Raji (cell line): ENCODE results near the gene CCDC185.

Experiments used
- POLR2A ChIP-seq: IDR thresholded peaks from 2 replicates; pipeline ENCODE4 v1.6.1; 2011; ENCODE audit warnings: low read depth, low read length, control low read depth; ENCODE audit not compliant: insufficient read depth

Gene CCDC185

DNA sequence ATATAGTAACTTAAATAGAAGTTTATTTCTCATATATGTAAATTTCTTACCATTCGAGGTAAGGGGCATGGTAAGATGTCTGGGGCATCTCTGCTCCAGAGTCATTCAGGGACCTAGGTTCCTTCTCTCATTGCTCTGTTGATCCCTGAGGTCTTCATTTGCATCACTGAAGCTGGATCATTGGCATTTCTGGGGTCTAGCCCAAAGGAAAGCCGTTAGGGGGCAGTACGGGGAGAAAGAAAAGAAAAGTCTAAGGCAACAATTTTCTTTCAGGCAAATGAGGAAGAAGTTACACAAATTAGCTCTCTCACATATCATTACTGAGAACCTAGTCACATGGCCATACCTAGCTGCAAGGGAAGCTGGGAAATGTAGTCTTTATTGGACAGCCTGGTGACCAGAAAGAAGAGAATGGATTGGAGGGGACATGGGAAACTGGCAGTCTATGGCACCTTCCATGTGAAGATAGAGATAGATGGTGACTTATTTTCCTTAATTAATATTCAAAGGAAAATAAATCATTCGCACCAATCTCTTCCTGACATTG lies 19.1 kb upstream of the CCDC185 start:
- TF ChIP-seq POLR2A = no peak

DNA sequence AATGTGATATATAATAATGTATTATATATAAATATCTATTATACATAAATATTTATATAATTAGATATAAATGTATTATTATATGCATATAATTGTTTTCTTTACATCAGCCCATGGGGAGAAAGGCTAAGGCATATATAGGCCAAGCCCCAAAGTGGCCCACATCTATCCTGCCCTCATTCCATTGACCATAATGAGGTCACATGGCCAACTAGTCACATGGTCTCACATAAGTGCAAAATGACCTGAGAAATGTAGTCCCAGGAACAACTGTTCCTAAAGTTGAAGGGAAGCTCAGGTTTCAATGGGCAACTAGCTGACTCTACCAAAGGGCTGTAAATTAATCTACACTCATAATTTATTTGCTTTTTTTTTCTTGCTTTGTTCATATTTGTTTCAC lies 14.5 kb upstream of the CCDC185 start:
- TF ChIP-seq POLR2A = no peak

DNA sequence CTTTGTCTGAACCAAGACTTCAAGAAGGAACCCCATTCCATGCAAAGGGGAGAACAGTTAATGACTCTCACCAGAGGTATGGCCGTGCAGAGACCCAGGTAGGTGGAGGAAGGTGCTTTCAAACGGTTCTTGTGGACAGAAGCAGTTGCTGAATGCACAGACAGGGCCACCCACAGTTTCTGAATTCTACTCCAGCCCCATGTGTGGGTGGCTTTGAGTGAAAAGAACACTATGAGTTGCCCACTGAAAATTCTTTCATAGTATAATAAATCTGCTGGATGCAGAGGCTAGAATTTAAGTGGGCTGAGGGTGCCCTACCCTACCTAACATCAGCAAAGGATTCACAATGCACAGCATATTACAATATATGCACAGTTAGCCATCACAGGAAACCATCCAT lies 7.2 kb upstream of the CCDC185 start:
- TF ChIP-seq POLR2A = no peak

DNA sequence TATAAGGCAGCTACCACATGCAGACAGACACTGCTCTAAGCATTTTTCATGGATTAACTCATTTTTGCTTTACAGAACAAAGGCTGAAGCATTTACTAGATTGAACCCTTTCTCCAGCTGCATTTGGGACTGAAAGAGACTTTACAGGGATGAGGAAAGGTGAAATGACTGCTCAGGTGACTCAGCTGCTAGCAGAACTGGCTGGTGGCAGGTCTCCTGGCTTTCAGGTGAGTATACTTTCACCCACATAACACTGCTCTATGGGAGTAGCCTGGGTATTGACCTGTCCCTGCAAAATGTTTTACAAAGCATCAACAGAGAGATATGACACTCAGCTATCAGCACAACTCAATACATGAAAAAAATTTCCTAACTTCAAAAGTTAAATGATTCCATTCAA lies 2.6 kb upstream of the CCDC185 start:
- no peak for TF ChIP-seq POLR2A

DNA sequence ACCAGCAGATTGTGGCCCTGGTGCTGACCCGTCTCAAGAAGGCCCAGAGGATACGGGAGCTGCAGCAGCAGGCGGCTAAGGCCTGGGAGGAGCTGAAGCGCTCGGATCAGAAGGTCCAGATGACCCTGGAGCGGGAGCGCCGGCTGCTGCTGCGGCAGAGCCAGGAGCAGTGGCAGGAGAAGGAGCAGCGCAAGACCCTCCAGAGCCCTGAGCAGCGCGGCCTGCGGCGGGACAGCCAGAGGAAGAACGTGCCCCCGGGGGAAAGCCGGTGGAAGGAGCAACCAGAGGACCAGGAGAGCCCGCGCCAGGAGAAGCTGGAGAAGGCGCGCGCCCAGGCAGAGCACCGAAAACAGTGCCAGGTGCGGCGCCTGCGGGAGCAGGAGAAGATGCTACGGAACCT lies 1.0 kb downstream of the CCDC185 start:
- TF ChIP-seq POLR2A = no peak

DNA sequence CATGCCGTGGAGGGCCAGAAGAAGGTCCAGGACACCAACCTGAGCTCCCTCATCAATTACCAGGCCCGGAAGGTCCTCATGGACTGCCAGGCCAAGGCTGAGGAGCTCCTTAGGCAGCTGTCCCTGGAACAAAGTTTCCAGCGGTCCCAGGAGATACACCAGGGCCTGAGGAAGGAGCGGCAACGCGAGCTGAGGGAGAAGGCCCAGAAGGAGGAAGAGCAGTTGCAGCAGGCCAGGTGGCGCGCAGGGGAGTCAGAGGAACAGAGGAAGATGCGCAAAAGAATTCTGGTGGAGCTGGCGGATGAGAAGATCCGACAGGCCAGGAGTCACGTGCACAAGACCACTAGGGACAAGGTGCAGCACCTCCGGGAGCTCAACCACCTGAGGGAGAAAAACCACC lies 1.5 kb downstream of the CCDC185 start:
- no peak for TF ChIP-seq POLR2A

DNA sequence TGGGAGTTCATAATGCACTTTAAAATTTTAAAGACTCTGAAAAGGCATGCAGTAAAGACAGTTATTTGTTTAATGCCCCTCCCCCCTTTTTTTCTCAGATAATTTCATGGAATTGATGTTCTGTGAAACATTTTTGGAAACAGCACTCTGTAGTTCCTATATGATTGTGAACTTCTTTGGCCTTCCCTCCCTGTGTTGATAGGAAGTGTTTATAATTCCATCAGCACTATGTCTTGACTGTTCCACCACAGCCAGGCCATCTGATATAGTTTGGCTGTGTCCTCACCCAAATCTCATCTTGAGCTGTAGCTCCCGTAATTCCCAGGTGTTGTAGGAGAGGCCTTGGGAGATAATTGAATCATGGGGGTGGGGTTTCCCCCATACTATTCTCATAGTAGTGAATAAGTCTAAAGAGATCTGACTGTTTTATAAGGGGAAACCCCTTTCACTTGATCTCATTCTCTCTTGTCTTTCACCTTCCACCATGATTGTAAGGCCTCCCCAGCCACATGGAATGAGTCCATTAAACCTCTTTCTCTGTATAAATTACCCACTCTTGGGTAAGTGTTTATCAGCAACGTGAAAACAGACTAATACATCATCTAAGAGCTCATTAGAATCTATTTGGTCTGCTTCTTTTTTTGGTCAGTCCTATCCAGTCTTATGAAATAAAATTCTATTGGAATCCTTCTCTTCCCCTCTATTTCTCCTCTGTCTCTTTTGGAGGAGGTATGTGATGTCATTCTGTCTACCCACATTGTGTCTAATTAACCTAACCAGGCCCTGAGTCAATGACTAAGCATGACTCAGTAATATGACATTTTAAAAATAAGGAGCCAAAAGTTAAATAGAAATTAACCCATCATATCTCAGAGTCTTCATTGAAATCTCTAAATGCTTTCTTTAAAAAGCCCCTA lies 8.9 kb downstream of the CCDC185 start:
- no peak for TF ChIP-seq POLR2A

DNA sequence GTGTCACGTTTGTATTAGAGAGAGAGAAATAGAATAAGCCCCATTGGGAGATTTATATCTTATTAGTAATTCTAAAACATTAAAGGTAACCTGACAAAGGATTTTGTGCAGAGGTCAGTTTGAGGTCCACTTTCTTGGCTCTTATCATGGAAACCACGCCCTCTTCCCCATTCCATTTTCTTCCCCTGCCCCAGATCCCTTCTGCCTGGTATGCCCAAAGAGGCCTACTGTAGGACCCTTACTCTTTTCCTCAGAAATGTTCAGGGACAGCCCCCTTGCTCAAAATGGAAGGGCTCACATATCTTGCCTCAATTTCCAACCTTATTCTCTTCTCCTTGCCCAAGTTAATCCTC lies 9.6 kb downstream of the CCDC185 start:
- TF ChIP-seq POLR2A = no peak

DNA sequence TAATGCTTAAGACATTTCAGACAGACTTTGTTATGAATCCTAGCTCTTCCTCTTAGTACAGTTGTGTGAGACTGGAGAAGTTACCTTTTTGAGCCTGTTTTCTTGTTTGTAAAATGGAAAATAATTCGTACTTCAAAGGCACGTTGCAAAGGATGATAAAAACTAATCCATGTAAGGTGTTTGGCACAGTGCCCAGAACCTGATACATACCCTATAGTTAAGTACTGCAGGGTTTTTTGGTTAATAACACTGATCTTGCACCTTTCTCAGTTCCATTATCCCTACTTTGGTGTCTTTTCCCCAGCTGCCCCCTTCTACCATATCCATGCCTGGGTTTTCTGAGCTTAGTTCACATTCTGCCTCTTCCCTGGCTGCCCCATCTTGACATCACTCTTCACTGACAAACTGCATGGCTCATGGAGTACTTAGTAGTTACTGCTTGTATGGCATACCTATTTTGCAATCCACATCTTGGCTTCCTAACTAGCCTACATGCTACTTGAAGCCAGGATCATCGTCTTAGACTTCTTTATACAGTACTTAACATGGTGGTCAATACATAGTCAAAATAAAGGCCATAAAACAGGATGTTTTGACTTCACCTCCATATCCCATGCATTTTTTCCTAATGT lies 10.1 kb downstream of the CCDC185 start:
- TF ChIP-seq POLR2A = no peak

DNA sequence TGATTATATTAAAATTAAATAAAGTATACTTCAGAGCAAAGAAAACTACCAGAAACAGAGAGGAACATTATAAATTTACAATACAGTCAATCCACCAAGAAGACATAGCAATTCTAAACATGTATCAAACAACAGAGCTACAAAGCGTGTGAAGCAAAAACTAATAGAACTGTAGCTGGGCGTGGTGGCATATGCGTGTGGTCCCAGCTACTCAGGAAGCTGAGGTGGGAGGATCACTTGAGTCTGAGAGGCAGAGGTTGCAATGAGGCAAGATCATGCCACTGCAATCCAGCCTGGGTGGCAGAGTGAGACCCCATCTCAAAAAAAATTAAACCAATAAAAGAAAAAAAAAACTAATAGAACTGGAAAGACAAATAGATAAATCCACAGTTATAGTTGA lies 12.3 kb downstream of the CCDC185 start:
- no peak for TF ChIP-seq POLR2A

DNA sequence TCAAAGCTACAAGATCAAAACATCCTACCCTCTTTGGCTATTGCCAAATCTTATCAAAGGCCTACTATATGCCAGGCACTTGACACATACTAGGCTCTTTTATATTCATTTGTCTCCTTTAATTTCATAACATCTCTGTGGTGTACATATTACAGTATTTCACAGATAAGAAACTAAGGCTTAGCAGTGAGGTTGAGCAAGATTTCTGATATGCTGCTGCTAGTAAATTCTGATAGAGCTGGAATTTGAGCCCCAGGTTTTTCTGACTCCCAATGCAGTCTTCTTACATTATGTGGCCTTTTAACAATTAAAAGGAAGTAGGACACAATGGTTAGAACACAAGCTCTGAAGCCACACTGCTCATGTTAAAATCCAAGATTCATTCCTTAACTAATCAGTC lies 16.8 kb downstream of the CCDC185 start:
- no peak for TF ChIP-seq POLR2A

DNA sequence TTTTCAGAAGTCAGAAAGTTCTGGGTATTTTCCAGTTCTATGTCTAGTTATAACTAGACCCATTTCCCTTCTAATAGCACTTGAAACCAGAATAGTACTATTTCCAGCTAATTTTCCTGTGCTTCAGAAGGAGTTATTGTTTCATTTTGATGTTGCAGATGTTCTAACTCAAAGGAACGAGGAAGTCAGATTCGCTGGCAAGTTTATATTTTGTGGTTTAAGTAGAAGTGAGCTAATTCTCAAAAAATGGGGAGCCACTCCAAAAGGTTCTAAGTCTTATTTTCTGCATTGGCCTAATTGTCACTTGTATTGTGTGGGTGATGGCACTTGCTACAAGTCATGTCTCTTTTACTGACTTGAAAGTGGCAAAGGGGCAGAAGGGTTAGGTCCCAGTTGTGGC lies 18.1 kb downstream of the CCDC185 start:
- no peak for TF ChIP-seq POLR2A

DNA sequence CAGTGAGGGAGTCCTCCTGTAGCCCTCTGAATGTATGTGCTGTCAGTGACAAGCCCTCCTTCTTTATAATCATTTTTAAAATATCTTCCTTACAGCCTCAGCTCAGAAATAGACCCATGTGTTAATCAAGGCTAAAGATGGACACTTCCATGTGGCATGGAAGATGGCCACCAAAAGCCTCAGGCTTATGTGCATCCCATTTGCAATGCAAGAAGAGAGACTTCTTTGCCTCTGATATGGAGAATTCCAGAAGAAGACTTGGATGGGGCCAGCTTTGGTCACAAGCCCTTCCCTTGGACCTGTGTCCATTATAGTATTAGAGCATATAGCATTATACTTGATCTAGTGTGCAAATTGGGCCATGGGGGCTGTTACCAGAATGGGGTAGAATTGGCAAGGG lies 18.5 kb downstream of the CCDC185 start:
- no peak for TF ChIP-seq POLR2A

DNA sequence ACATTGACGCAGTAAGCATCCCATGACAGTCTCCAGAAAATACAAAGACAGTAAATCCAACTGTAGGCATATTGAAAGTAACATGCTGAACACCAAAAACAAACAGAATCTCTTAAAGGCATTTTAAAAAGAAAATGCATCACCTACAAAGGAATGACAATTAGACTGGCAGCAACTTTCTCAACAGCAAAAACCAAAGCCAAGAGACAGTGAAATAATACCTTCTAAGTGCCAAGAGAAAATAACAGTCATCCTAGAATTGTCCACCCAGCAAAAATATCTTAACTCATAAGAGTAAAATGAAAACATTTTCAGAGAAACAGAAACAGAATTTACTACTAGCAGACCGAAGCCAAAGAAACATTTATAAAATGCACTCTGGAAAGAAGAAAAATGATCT lies 20.0 kb downstream of the CCDC185 start:
- TF ChIP-seq POLR2A = no peak

DNA sequence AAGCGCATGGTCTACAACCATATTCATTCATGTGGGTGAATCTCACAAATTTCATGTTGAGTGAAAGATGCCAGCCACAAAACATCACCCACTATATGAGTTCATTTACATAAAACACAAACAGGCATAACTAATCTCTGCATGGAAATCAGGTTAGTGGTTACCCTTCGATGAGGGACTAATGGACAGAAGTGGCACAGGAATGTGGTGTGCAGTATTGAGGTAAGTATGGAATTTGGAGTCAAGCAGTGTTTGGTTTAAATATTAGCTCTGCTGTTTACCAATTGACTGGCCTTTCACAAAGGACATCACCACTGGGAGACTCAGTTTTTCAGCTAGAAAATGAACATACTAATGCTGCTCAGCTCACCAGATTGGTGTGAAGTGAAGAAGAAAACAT lies 24.2 kb downstream of the CCDC185 start:
- no peak for TF ChIP-seq POLR2A
